Right cardiac atrium (tissue), 5 donors: ENCODE measurements around the gene MANSC4. TPM values are rescaled to one million over a fixed set of nuclear protein-coding genes. Genes with fewer than 3 reads are reported as not detected.

Source experiments
- ATAC-seq, 2 donors: fragments of 200-7000 bp; cut with Tn5 transposase; one replicate each; pipeline versions ENCODE4 v1.8.0 to v1.9.1; 2020; ENCODE audit warnings: moderate library complexity in 2 of 2, mild to moderate bottlenecking in 1 of 2
- DNase-seq, 3 donors: peaks; one replicate each; pipeline ENCODE4 v3.0.0-alpha.2; 2020
- H3K27ac ChIP-seq: one replicate; pipeline ENCODE4 v1.5.1; 2013; ENCODE audit warnings: mild to moderate bottlenecking, low read length, control low read depth, moderate library complexity
- H3K27me3 ChIP-seq: one replicate; pipeline ENCODE4 v1.6.1; 2013; ENCODE audit not compliant: control insufficient read depth, insufficient read depth
- H3K4me1 ChIP-seq: one replicate; pipeline ENCODE4 v1.6.1; 2013; ENCODE audit warnings: low read length; ENCODE audit not compliant: control insufficient read depth, insufficient read depth
- H3K4me3 ChIP-seq: one replicate; pipeline ENCODE4 v1.5.1; 2013; ENCODE audit warnings: low read length, control low read depth
- H3K9me3 ChIP-seq: one replicate; pipeline ENCODE4 v1.6.1; 2013; ENCODE audit warnings: low read length; ENCODE audit not compliant: control insufficient read depth
- WGBS: extraction: QIAGEN DNeasy Blood & Tissue Kit; methylation state at CpG from one replicate; pipeline ENCODE4 v1.1.7; 2013; 5-methylcytosine and 5-hydroxymethylcytosine counted together
- intact Hi-C, 4 donors: fragments of 100-400 bp; cut with DNase I; formaldehyde crosslinking; loops; one replicate each; pipeline versions ENCODE4 v1.11.0 to v1.14.0; 2022 to 2023
- long read RNA-seq, 4 donors: library from polyadenylated mRNA; unstranded; transcript quantifications; one replicate each; pipeline ENCODE4 v2.0.0, GENCODE V29; 2020 to 2021
- polyA plus RNA-seq: library from polyadenylated mRNA; stranded (reverse); fragments of 200-250 nt; gene quantifications from one replicate; pipeline ENCODE4 v1.2.3, GENCODE V29; 2013
- total RNA-seq, 4 donors: library from RNA; stranded (reverse); fragmentation: NEBNext Ultra II Directional; extraction: Animal tissue kit (Norgen Biotek cat#: 25700); gene quantifications; one replicate each; pipeline ENCODE4 v1.2.1, GENCODE V29; 2021
- donor health status: healthy with polysubstance abuse.
- donor health status: DM: no; HTN: yes; CAD: no.
- donor health status: DM: no; HTN: no; CAD: no.
- donor health status: DM: no; HTN: yes; CAD: no; lungs with severe emphysema.
- donor health status: DM: yes; HTN: yes; CAD: no.

Gene MANSC4
- not detected for total RNA-seq
- not detected for polyA plus RNA-seq
- long read RNA-seq, donor 1: 0 reads
- long read RNA-seq, donor 2: 0 reads
- long read RNA-seq, donor 3, partial matches to known transcripts: 0 of 1 reads
- long read RNA-seq, donor 3, other reads (novel, unspliced or antisense): 1 of 1 reads
- long read RNA-seq, donor 4: 0 reads

DNA sequence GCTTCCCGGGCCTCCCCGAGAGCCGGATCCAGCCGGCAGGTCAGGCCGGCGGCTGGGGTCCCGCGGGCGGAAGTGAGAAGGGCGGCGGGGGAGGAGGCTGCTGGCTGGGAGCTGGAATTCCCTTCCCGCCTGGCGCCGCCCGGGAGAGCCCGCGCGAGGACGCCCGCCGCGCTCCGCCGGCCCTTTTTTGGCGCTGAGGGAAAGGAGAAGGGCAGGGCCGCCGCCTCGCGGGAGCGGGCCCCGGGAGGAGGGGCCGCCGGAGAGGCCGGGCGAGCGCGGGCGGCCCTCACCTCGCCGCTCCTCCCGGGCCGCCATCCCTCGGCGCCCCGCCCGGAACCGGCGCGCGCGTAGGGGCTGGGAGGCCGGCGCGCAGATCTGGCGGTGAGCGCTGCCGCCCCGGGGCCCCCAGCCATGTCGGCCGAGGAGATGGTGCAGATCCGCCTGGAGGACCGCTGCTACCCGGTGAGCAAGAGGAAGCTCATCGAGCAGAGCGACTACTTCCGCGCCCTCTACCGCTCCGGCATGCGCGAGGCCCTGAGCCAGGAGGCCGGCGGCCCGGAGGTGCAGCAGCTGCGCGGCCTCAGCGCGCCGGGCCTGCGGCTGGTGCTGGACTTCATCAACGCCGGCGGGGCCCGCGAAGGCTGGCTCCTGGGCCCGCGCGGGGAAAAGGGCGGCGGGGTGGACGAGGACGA lies at the start of gene MANSC4, which contains the start of gene KLHL42:
TSS of gene MANSC4 (minus strand) at position 317 of the 692 bp plus-strand sequence. CDS start 8,960 bp downstream, outside the sequence.
TSS of gene KLHL42 (plus strand) at position 314 of the 692 bp plus-strand sequence. CDS start at position 412, 98 bp downstream.
- peak; percentile 95 for ATAC-seq
- DNase-seq: peak; percentile 82 to 91 (median 90)
- H3K27me3 ChIP-seq: no peaks in the 10 kb centered on the region
- H3K4me3 ChIP-seq: peak within 1 kb of the TSS; percentile 50
- H3K4me1 ChIP-seq: peaks cover 6% of the 10 kb centered on the region
- no peaks in the 10 kb centered on the region for H3K9me3 ChIP-seq
- intact Hi-C loops: no loop called here
- WGBS: under 1% methylated on average over 92 of the region's 92 CpGs
- peak within 1 kb of the TSS; percentile 78 for H3K27ac ChIP-seq

DNA sequence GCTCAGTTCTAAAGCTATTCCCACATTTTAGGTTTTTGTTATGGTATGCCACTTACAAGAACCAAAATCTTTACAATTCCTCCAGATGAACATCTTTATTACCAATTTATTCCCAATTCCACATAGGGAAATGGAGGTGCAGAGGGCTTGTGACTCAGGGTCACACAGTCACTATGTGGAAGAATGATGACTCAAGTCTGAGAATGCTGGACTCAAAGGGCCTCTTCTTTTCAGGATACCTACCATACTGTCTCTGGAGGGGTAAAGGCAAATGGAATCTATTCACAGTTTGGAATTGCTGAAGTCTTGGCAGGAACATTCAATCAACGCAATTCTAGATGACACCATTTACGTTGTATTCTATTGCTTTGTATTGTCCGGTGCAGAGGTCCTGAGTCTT lies 48.2 kb upstream of the MANSC4 start:
- WGBS: 94% methylated on average over 3 of the region's 3 CpGs
- intact Hi-C loops: loop anchor here in 1 of 4 donors (10.0 kb wide), 1 partner anchor 93 kb away; no protein-coding TSS in a partner anchor

DNA sequence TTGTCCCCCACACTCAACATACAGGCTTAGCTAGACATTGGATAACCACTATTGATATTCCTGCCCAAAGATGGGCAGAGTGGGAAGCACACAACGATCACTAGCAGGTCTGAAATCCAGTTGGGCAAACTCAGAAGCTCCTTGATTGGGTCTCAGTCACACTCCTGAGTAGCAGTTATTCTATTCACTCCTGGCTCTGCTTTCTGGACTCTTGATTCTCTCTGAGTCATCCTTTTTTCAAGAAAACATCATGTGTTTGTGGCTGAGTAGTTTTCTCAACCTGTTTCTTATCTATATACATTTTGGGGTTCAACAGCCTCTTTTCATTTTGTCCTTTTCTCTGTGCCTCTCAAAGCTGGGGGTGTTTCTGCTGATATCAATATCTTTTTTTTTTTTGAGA lies 46.0 kb upstream of the MANSC4 start:
- DNase-seq (no peak), ATAC-seq (no peak)
- 89% methylated on average over 1 of the region's 1 CpG for WGBS
- Histone ChIP-seq H3K27ac (no peak overlapping the region), H3K9me3 (no peaks in the 10 kb centered on the region), H3K4me3 (no peak overlapping the region), H3K4me1 (no peaks in the 10 kb centered on the region), H3K27me3 (no peaks in the 10 kb centered on the region)
- intact Hi-C loops: loop anchor here in 1 of 4 donors (10.0 kb wide), 1 partner anchor 91 kb away; no protein-coding TSS in a partner anchor

More for the DNA sequence above, 48.2 kb upstream of the MANSC4 start:
- H3K27ac ChIP-seq: no peak overlapping the region
- no peaks in the 10 kb centered on the region for H3K9me3 ChIP-seq
- H3K27me3 ChIP-seq: no peaks in the 10 kb centered on the region
- H3K4me1 ChIP-seq: no peaks in the 10 kb centered on the region
- no peak overlapping the region for H3K4me3 ChIP-seq
- DNase-seq (no peak), ATAC-seq (no peak)

DNA sequence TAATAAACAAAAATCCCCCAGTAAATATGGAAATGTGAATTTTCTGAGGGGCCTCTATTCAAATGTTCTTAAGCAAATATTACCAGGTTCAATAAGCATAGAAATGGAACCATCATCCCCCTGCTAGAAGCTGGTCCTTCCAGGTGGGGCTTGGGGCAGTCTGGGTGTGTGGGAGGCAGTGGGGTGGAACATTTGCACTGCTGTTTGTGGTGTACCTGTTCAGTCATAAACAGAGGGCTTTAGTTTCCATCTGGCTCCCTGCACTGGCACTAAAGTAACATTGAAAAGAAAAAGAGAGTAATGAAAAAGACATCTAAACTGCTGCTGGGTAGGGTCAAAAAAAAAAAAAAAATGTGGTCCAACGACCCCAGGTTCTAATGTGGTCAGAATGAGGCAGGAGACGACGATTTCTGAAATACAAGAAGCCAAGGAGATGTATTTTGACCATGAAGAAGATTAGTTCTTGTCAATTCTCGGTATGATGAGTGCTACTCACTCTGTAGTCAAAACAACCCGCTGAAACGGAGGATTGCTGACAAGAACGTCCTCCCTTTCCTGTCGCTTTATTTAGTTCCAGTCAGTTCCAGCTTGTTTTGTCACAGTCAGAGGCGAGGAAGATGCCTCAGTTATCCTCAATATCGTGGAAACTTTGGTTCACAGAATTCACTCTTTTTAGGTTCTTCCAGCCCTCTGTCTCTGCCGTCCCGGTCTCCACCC lies 44.2 kb upstream of the MANSC4 start:
- Histone ChIP-seq H3K4me1 (no peaks in the 10 kb centered on the region), H3K4me3 (no peak overlapping the region), H3K27me3 (no peaks in the 10 kb centered on the region), H3K9me3 (no peaks in the 10 kb centered on the region), H3K27ac (no peak overlapping the region)
- intact Hi-C loops: loop anchor here in 2 of 4 donors (5.0 to 10.0 kb wide), 2 partner anchors 89 to 92 kb away; no protein-coding TSS in a partner anchor
- ATAC-seq (no peak), DNase-seq (no peak)
- WGBS: 38% methylated on average over 12 of the region's 12 CpGs

DNA sequence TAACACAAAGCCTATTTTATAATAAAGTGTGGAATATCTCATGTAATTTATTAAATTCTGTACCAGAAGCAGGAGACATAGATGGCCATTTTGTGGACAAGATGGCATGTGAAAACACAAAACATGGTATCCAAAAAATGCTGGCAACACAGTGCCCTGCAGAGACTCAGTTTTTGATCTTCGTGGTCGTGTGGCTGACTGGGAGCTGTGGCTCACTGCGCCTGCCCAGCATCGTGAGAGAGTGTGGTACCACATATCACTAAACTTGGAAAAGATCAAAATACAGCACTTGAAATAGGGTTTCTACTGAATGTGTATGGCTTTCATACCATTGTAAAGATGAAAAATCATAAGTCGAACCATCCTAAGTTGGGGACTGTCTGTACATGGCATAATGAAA lies 43.0 kb upstream of the MANSC4 start:
- no peak for DNase-seq
- Histone ChIP-seq H3K9me3 (no peaks in the 10 kb centered on the region), H3K27me3 (no peaks in the 10 kb centered on the region), H3K27ac (no peak overlapping the region), H3K4me1 (no peaks in the 10 kb centered on the region), H3K4me3 (no peak overlapping the region)
- 90% methylated on average over 5 of the region's 5 CpGs for WGBS
- ATAC-seq: no peak
- intact Hi-C loops: loop anchor here in 2 of 4 donors (5.0 to 10.0 kb wide), 2 partner anchors 88 to 91 kb away; no protein-coding TSS in a partner anchor

DNA sequence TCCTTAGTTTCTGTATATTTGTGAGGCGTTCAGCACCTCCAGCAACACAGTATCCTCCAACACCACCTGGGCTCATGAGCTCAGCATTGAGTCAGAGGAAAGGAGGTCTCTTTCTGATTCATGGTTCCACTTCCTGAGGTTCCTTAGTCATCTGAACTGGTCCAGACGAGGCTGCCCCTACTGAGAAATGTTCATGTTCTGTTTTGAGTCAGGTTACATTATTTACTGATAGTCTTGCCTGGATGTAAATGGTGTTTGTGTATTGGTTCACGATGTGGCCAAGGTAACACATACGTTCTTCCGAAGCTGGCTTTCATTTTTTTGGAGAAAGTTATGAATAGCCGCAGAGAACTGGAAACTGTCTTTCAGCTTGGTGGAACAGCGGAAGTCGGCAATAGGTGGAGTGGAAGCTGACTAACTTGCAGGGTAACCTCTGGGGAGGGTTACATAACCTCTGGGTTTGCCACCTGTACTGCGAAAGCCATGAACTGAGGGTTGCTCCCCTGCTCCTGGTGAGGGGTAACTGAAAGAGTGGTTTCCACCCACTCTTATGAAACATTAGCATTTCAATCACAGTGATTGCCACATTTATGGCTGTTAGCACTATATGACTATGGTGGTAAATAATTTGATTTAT lies 42.2 kb upstream of the MANSC4 start:
- Histone ChIP-seq H3K4me3 (no peak overlapping the region), H3K9me3 (no peaks in the 10 kb centered on the region), H3K27ac (no peak overlapping the region), H3K27me3 (no peaks in the 10 kb centered on the region), H3K4me1 (no peaks in the 10 kb centered on the region)
- peak in 1 of 2 donors; percentile 27 for ATAC-seq
- intact Hi-C loops: loop anchor here in 2 of 4 donors (5.0 to 10.0 kb wide), 2 partner anchors 87 to 90 kb away; no protein-coding TSS in a partner anchor
- WGBS: 82% methylated on average over 9 of the region's 9 CpGs
- no peak for DNase-seq

DNA sequence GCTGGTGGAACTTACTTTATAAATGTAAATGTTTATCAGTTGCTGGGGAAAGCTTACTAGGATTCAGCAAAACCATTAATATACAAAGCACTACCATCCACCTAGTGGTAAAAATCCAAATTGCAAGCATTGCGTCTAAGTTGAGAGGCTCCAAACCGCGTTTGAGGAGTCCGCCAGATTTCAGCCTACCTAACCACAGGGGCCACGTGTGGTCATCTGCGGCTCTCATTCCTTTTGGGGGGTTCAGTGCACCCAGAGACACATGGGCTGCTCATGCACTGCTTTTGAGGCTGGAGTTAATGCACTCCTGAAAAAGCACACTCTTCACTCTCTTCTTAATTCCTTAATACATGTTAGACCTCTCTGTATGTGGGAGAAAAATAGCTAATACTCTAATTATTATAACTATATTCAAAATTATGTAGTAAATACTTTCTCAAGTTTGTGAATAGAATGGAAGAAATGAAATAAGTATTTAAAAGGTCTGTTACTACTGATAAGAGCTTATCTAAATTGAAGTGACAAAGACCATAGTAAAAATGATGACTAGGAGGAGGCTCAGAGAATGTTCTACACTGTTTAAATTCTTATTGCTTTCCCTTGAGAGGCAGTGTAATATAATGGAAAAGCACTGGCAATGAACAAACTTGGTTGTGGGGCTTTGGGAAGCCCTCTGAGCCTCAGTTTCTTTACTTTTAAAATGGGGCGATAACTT lies 41.4 kb upstream of the MANSC4 start:
- peak in 1 of 3 donors; percentile 41 for DNase-seq
- intact Hi-C loops: loop anchor here in 2 of 4 donors (5.0 to 10.0 kb wide), 2 partner anchors 87 to 89 kb away; no protein-coding TSS in a partner anchor
- peak; percentile 64 to 70 for ATAC-seq

DNA sequence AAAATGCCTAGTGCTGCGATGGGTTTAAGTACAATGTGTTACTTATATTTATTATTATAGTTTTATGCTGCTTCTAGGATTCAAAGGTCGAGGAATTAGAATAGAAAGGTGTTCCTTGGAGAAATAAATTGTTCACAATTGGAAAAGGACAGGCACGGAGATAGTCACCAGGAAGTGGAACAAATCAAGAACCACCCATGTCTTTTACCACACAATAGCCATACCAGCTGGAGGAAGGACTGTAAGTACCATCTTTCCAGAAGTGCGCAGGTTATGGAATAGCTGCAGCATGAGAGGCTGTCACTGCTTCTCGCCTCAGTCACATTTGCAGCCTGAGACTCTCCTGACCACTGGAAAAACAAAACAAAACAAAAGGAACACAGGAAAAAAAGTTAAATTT lies 40.5 kb upstream of the MANSC4 start:
- 74% methylated on average over 5 of the region's 5 CpGs for WGBS
- H3K4me1 ChIP-seq: no peaks in the 10 kb centered on the region
- H3K27me3 ChIP-seq: no peaks in the 10 kb centered on the region
- no peaks in the 10 kb centered on the region for H3K9me3 ChIP-seq
- ATAC-seq (no peak), DNase-seq (no peak)
- H3K4me3 ChIP-seq: no peak overlapping the region
- intact Hi-C loops: loop anchor here in 2 of 4 donors (5.0 to 10.0 kb wide), 2 partner anchors 86 to 88 kb away; no protein-coding TSS in a partner anchor
- H3K27ac ChIP-seq: no peak overlapping the region

More for the DNA sequence above, 41.4 kb upstream of the MANSC4 start:
- Histone ChIP-seq H3K4me1 (no peaks in the 10 kb centered on the region), H3K27ac (no peak overlapping the region), H3K4me3 (no peak overlapping the region), H3K9me3 (no peaks in the 10 kb centered on the region), H3K27me3 (no peaks in the 10 kb centered on the region)
- 15% methylated on average over 7 of the region's 7 CpGs for WGBS

DNA sequence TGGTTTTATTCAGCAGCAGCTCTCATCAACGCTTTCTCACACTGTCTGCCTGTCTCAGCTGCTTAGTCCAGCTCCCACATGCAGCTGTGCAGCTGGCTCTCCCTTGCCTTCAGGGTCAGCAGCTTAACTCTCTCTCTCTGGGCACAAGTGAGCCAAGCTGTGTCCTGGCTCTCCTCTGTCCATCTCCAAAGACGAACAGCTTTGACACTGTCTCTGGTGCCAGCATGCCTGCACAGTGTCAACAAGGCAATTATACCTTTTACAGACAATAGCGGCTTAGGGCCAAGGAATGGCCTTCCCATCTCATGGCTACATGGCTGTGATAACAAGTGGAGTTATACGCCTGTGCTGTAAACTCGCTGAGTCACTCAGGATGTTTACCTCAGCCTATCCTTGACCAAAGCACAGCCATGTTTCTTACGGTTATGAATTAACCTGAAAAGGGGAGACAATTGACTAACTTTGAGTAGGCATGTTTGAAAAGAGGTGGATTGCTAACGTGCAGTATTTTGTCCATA lies 38.4 kb upstream of the MANSC4 start:
- no peak for ATAC-seq
- Histone ChIP-seq H3K4me3 (no peak overlapping the region), H3K27me3 (no peaks in the 10 kb centered on the region), H3K9me3 (no peaks in the 10 kb centered on the region), H3K4me1 (no peaks in the 10 kb centered on the region), H3K27ac (no peak overlapping the region)
- 69% methylated on average over 7 of the region's 7 CpGs for WGBS
- DNase-seq: no peak
- intact Hi-C loops: loop anchor here in 2 of 4 donors (10.0 kb wide), 2 partner anchors 84 to 126 kb away; no protein-coding TSS in a partner anchor

DNA sequence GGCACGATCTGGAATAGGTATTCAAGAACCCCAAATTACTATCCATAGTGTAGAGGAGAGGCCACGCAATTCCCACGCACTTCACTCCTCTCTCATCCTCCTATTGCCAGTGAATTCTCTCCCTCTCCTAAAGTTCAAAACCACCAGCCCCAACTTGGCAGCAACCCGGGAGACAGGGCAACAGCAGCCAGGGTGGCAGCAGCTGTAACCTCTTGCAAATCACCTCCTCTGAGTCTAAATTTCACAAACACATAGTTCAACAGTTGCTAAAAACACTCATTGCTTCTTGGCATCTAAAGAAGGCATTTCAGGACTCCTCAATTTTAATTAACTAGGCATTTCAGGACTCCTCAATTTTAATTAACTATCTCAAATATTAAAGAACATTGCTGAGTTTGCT lies 37.7 kb upstream of the MANSC4 start:
- 85% methylated on average over 4 of the region's 4 CpGs for WGBS
- no peak for ATAC-seq
- H3K4me3 ChIP-seq: no peak overlapping the region
- intact Hi-C loops: loop anchor here in 2 of 4 donors (10.0 kb wide), 2 partner anchors 83 to 127 kb away; no protein-coding TSS in a partner anchor
- no peak overlapping the region for H3K27ac ChIP-seq
- H3K4me1 ChIP-seq: no peaks in the 10 kb centered on the region
- no peak for DNase-seq
- no peaks in the 10 kb centered on the region for H3K9me3 ChIP-seq
- H3K27me3 ChIP-seq: no peaks in the 10 kb centered on the region
